Astrocyte (in vitro differentiated cells and primary cell): ENCODE measurements around the gene ELK3.

Source experiments
- EZH2 ChIP-seq: IDR thresholded peaks from 2 replicates; pipeline ENCODE4 v1.6.1; 2012; ENCODE audit warnings: mild to moderate bottlenecking, low read length, inconsistent platforms; ENCODE audit not compliant: insufficient read depth
- TF ChIP-seq, protein P1 (sequence below): IDR thresholded peaks from 2 replicates; pipeline ENCODE4 v1.5.1; 2011; ENCODE audit warnings: low read depth, mild to moderate bottlenecking, inconsistent platforms, low read length, moderate library complexity; ENCODE audit not compliant: insufficient read depth

DNA sequence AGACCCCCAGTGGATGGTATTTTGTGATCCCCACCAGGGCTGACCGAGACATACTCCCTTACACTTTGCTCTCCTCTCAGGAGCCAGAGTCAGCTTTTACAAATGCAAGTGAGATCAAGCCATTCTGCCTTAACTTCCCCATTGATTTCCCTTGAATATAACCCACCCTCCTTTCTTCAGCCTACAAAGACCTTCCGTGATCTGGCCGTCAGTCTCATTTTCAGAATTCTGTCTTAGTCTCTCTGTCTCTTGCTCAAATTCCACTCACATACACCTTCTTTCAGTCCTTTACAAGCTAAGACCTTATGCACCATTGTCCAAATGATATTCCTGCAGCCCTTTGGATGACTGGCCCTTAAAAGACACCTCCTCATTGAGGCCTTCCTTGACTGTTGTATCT lies 39.0 kb upstream of the ELK3 start:
- TF ChIP-seq, protein P1, sequence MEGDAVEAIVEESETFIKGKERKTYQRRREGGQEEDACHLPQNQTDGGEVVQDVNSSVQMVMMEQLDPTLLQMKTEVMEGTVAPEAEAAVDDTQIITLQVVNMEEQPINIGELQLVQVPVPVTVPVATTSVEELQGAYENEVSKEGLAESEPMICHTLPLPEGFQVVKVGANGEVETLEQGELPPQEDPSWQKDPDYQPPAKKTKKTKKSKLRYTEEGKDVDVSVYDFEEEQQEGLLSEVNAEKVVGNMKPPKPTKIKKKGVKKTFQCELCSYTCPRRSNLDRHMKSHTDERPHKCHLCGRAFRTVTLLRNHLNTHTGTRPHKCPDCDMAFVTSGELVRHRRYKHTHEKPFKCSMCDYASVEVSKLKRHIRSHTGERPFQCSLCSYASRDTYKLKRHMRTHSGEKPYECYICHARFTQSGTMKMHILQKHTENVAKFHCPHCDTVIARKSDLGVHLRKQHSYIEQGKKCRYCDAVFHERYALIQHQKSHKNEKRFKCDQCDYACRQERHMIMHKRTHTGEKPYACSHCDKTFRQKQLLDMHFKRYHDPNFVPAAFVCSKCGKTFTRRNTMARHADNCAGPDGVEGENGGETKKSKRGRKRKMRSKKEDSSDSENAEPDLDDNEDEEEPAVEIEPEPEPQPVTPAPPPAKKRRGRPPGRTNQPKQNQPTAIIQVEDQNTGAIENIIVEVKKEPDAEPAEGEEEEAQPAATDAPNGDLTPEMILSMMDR: no peak
- no peak for TF ChIP-seq EZH2
